Left ventricle myocardium superior (tissue), 1 donor: ENCODE results near the gene SULT1E1. TPM values are rescaled to one million over a fixed set of nuclear protein-coding genes. Genes with fewer than 3 reads are reported as not detected.

Experiments used
- ATAC-seq: fragments of 200-7000 bp; cut with Tn5 transposase; one replicate; pipeline ENCODE4 v1.9.1; 2020; ENCODE audit warnings: mild to moderate bottlenecking, moderate library complexity
- DNase-seq: peaks from one replicate; pipeline ENCODE4 v3.0.0-alpha.2; 2020
- intact Hi-C: fragments of 100-400 bp; cut with micrococcal nuclease; formaldehyde crosslinking; loops from one replicate; pipeline ENCODE4 v1.11.0; 2022
- total RNA-seq: library from RNA; stranded (reverse); fragmentation: NEBNext Ultra II Directional; extraction: Animal tissue kit (Norgen Biotek cat#: 25700); gene quantifications from one replicate; pipeline ENCODE4 v1.2.1, GENCODE V29; 2021
- donor health status: DM: no; HTN: yes; CAD: no; lungs with severe emphysema.

SULT1E1 gene
- total RNA-seq, 1 donor from 2014 or later, result not detected

DNA sequence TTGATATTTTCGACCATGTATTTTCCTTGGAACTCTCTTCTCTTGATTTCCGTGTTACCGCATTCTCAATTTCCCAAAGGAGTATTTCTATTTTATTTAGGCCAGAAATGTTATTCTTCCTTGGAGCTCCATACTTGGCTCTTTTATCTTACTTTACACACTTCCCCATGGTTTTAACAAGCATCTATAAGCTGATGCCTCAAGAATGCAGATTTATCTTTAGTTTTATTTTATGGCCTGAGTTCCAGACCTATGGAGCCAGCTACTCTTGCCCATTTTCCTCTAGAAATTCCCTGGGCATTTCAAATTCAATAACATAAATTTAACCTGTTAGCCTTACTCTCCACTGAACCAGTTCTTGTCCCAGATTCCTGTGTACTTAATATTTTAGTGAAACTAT, 43.7 kb downstream of the SULT1E1 start:
- no peak for DNase-seq
- intact Hi-C loops, result no loop called here
- ATAC-seq, result no peak

DNA sequence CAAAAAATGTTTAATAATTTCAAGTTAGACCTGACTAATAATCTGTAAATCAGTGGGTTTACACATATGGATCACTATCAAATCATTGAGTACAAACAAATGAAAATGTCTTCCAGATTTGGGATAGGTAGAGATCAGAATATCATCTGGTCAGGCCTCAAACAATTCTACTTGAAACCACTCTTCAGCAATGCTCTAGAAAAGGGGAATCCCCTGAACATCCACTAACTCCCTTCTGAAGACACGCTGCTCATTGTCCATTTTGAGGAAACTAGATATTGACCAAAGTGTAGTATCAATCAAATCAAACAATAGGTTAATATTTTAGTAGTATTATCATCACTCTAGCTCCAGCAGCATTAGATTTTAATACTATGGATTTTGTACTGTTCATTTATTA, 46.3 kb downstream of the SULT1E1 start:
- DNase-seq (no peak), ATAC-seq (no peak)
- intact Hi-C loops, result no loop called here

DNA sequence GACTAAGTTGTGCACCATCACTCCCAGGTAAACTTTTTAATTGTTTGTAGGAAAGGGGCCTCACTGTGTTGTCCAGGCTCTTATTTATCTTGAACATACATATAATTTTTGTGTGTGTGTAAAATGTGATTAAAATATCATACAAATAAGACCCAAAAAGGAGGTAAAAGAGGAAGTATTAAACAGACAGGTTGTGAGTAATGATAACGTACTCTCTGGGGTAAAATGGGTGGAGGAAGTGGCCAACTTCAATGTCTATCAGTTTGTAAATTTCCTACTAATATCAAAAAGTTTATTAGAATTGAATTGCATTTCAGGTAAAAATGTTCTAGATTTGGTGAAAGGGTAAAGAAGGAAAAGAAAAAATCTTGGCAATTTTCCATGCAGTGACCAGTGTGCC, 48.8 kb downstream of the SULT1E1 start:
- DNase-seq (no peak), ATAC-seq (no peak)
- intact Hi-C loops, result no loop called here

DNA sequence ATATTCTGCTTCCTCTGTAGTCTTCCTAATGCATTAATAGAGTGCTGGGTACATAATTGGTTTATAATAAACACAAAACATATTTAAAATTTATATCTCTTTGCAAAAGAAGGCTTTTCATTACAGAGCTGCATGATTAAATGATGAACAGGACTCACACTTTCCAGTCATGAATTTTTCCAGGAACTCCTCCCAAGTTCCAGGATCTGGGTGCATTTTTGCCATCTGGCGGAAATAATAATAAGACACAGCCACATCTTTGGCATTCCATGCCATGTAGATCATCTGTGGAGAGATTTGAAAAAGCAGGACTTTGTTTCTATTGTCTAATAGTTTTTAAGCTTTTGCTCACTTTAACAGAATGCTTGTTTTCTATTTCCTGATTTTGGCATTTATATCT, 59.3 kb downstream of the SULT1E1 start:
- DNase-seq (no peak), ATAC-seq (no peak)
- intact Hi-C loops, result no loop called here

DNA sequence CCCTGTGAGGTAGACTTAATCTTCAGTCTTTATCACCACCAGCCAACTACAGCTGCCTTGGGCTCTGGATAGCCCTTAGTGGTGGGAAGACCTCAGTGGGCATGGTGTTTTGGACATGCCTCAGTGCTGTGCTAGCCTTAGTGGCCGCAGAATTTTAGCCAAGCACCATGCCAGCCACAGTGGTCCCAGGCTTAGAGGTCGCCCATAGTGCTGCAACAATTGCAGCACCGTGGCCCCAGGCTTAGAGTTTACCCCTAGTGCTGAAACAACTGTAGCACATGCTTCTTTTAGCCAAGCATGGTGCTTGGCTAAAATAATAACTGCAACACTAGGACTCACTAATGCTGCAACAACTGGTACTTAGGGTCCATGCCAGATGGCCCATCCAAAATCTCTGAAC, 60.6 kb downstream of the SULT1E1 start:
- ATAC-seq, result no peak
- intact Hi-C loops, result no loop called here
- no peak for DNase-seq

DNA sequence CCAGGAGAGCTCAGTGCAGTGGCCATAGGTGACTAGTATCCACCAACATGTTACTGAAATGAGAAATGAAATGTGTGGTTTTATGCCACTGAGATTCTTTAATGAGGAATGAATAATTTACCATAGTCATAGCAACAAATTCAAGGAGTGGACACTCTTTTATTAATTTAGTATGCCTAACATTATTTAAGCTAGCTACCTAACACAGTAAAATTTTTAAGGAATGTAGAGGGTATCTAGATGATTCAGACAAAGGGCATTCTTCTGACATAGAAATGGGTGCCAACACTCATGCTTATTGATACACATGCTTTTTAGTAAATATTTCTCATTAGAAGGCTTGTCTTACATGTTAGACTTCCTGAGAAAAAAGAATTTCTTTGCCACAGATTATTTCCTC, 66.2 kb downstream of the SULT1E1 start:
- DNase-seq (no peak), ATAC-seq (no peak)
- intact Hi-C loops, result no loop called here

Other genes with a start within 250 kb of the SULT1E1 start
- gene UGT2A2, start 220.5 kb downstream of the SULT1E1 start, total RNA-seq, result not detected
- gene UGT2A1, start 206.9 kb downstream of the SULT1E1 start, total RNA-seq, result not detected
- 0.57 TPM for gene SULT1B1, start 99.5 kb downstream of the SULT1E1 start, total RNA-seq
- gene CSN1S1, start 70.9 kb upstream of the SULT1E1 start, total RNA-seq, result not detected
- gene CSN2, start 105.6 kb upstream of the SULT1E1 start, total RNA-seq, result not detected
- not detected for gene STATH, start 135.8 kb upstream of the SULT1E1 start, total RNA-seq
- gene HTN3, start 168.3 kb upstream of the SULT1E1 start, total RNA-seq, result not detected
- not detected for gene HTN1, start 190.3 kb upstream of the SULT1E1 start, total RNA-seq